Hematopoietic multipotent progenitor cell treated with erythropoietin and hydrocortisone succinate and interleukin-3 and kit ligand, for 15 days (in vitro differentiated cells): ENCODE measurements around the gene FRS2.
"Not testable (repeated sequence)": the region's sequence is repeated elsewhere in the genome, so short reads cannot be mapped to it uniquely, and the experiment has no call there.

Source experiments
- DNase-seq: peaks from one replicate; pipeline ENCODE4 v3.0.0-alpha.2; 2015; ENCODE audit warnings: low spot score

The FRS2 gene

DNA sequence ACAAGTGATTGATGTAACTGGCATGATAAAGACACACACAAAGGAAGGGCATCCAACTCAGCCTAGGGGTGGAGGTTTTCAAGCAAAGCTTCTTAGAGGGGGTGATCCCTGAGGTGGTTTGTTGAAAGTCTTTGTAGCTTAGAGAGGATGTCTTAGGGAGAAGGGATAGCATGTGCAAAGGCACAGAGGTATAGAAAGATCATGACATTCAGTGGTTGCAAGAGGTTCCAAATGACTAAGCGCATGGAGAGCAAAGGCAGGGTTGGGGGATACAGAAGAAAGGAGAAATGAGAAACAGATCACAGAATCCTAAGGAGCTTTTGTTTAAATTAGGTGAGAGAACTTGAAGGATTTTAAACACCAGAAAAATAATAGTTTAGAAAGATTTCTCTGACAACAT is 109.9 kb downstream of the FRS2 start:
- no peak for DNase-seq

GRCh38 chr12:69583203-69583602 is 113.0 kb downstream of the FRS2 start:
- peak; percentile 52 for DNase-seq

- peak; percentile 98 for DNase-seq
Measured at GRCh38 chr12:69585189-69586062, 115.2 kb downstream of the FRS2 start, which contains the start of gene CCT2. Gene CCT2, plus strand, starts transcription at chr12:69585459. Its CDS starts 63 bp downstream, at chr12:69585522.

DNA sequence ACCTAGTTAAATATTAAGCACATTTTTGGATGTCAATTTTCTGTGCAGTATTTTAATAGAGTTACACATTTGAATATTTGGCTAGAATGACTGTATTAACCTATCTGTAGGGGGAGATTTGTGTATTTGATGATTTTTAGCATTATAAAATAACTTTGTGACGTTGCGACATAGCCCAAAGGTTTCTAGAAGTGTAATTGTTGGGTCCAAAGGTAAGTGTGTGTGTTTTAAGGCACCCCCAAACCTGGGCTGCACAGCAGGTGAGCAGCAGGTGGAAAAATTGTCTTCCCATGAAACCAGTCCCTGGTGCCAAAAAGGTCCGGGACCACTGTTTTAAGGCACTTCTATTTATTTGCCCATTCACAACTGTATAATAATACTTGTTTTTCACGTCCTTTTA is 118.3 kb downstream of the FRS2 start:
- DNase-seq = no peak

- no peak for DNase-seq
Measured at GRCh38 chr12:69589082-69589481, 118.9 kb downstream of the FRS2 start.

DNA sequence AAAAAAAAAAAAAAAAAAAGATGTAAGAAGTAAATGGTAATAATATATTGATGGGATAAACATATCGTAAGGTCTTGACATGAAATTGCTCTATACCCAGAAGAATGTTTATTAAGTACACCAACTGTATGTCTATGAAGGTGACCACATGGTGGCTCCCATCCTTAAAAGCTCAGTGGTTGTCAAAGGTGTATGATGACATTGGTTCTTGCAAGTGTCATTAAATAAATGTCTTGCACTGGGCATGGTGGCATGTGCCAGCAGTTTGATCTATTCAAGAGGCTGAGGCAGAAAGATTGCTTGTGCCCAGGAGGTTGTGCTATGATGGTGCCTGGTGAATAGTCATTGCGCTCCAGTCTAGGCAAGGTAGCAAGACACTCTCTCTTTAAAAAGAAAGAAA is 125.5 kb downstream of the FRS2 start:
- DNase-seq = peak; percentile 73

GRCh38 chr12:69598174-69598753 is 128.1 kb downstream of the FRS2 start:
- DNase-seq = no peak

DNA sequence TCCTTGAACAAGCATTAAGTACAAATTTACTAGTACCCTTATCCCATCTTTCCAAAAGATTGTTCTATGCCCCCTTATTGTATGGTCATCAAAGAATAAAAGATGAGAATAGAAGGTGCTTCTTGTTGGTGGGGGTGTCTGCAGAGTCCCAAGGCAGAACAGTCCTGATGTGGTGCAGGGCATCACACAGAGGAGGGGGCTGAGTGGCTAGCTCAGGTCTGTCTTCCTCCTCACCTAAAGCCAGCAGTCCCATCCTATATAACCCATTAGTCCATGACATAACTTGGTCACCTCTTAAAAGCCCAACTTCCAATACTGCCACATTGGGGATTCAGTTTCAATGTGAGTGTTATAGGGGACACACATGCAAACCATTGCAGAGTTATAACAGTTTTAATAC is 130.6 kb downstream of the FRS2 start:
- DNase-seq = no peak

GRCh38 chr12:69601962-69602685 is 131.9 kb downstream of the FRS2 start:
- DNase-seq = no peak

GRCh38 chr12:69602954-69603353 is 132.8 kb downstream of the FRS2 start:
- no peak for DNase-seq

GRCh38 chr12:69603556-69603955 is 133.4 kb downstream of the FRS2 start:
- DNase-seq = not testable (repeated sequence)

DNA sequence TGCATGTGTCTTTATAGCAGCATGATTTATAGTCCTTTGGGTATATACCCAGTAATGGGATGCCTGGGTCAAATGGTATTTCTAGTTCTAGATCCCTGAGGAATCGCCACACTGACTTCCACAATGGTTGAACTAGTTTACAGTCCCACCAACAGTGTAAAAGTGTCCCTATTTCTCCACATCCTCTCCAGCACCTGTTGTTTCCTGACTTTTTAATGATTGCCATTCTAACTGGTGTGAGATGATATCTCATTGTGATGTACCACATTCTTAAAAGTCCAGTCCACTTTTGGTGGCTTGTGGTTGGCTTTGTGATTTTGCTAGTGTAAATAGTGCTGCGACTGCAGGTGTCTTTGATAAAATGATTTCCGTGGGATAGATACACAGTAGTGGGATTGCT is 134.1 kb downstream of the FRS2 start:
- DNase-seq = not testable (repeated sequence)

- DNase-seq = peak; percentile 83
Measured at GRCh38 chr12:69608114-69608513, 137.9 kb downstream of the FRS2 start.

DNA sequence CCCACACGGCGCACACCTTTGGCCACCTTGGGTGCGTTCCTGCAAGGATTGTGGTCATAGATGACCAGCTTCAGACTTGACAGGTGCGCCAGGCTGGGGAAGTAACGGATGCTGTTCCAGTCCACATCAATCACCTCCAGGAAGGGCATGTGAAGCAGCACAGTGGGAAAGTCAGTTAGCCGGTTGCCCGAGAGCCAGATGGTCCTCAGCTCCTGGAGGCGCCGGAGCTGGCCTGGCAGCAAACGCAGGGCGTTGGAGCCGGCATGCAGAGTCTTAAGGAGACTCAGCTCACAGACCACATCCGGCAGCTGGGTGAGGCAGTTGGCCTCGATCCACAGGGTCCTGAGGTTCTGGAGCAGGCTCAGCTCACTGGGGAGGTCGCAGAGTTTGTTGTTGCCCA is 139.9 kb downstream of the FRS2 start:
- DNase-seq = no peak

DNA sequence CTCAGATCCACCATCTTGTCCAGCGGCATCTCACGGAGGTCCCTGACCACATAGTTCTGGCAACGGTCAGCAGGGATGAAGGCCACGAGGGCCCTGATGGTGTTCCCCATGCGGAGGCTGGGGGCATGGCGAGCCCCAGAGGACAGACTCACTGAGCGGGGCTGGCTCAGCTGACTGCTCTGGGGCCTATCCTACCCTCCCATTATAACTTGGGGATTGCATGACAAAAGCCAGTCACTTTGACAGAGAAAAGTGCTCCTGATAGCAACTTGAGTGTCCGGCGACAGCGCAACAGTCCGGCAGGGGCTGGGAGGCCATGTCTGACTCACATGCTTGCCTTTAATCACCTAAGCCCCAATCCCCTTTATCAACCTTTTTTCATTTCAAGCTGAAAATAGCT is 140.5 kb downstream of the FRS2 start, which contains the start of gene LRRC10:
Gene LRRC10, minus strand, starts transcription at position 179 of the 400 bp plus-strand sequence. Its CDS starts 69 bp downstream, at position 110.
- no peak for DNase-seq

GRCh38 chr12:69613351-69613750 is 143.2 kb downstream of the FRS2 start:
- DNase-seq = no peak

DNA sequence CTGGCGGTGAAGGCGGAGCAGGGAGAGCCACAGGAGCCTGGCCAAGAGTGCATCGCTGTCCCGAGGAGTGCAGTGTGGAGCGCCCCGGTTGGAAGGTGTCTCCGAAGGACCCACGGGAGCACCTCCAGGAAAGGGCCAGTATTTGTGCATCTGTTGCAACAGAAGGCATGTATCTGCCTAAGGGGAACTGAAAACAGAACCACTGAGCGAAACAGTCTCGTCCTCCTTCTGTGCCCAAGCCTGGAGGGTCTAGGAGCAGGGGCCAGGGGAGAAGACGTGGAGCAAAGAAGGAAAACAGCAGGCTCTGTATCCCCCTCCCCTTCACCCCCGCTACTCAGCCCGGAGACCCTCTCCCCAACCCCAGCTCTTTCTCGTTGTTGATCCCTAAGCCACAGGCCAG is 145.8 kb downstream of the FRS2 start:
- DNase-seq = no peak

- DNase-seq = no peak
Measured at GRCh38 chr12:69619050-69619449, 148.9 kb downstream of the FRS2 start.

- DNase-seq = no peak
Measured at GRCh38 chr12:69620077-69620476, 149.9 kb downstream of the FRS2 start.

GRCh38 chr12:69620921-69621320 is 150.7 kb downstream of the FRS2 start:
- DNase-seq = no peak

- no peak for DNase-seq
Measured at GRCh38 chr12:69621551-69621950, 151.4 kb downstream of the FRS2 start.

GRCh38 chr12:69623970-69624369 is 153.8 kb downstream of the FRS2 start:
- DNase-seq = peak; percentile 99

GRCh38 chr12:69627501-69627900 is 157.3 kb downstream of the FRS2 start:
- no peak for DNase-seq
